Lower leg skin (tissue), 3 donors: ENCODE results near the gene ASB13.

Experiments
- CTCF ChIP-seq, 3 donors: fragments of 450-650 bp; IDR thresholded peaks; one replicate each; pipeline ENCODE4 v1.5.1; 2016; ENCODE audit warnings: antibody characterized with exemption in 3 of 3, mild to moderate bottlenecking in 3 of 3, moderate library complexity in 2 of 3
- POLR2A ChIP-seq, 2 donors: fragments of 450-650 bp; IDR thresholded peaks; one replicate each; pipeline ENCODE4 v1.6.1; 2016 to 2017; ENCODE audit warnings: antibody characterized with exemption in 2 of 2, mild to moderate bottlenecking in 1 of 2, moderate library complexity in 1 of 2

GRCh38 chr10:5625992-5626777 lies 40.2 kb downstream of the ASB13 start:
- TF ChIP-seq POLR2A (IDR thresholded peaks at IDR 0.05) (no peak), CTCF (IDR thresholded peaks at IDR 0.05) (no peak)
